ENCODE results near the gene SH2D6. TPM values are rescaled to one million over a fixed set of nuclear protein-coding genes. Genes with fewer than 3 reads are reported as not detected.

SH2D6 gene
- total RNA-seq, 6 experiments from 2014 or later, result 0.40 to 3.7 (median 2.3) TPM; not detected in 2

- no peak for ATAC-seq
- TF ChIP-seq CTCF (IDR thresholded peaks at IDR 0.05) (no peak), POLR2A (IDR thresholded peaks at IDR 0.05) (no peak)
- WGBS (ENCODE audit: insufficient coverage, low coverage, low lambda C conversion rate, missing lambda C conversion rate), result 88% methylated on average over 7 of the region's 10 CpGs
- no peak overlapping the region for H3K4me3 ChIP-seq
- no peak overlapping the region for H3K27ac ChIP-seq
- intact Hi-C loops (cut with DNase I), result no loop called here
- H3K36me3 ChIP-seq, result no peaks in the 10 kb centered on the region
- H3K4me1 ChIP-seq, result peaks cover 0 to 47% (median 12%) of the 10 kb centered on the region in 4 donors
- DNase-seq, result no peak
- no peaks in the 10 kb centered on the region for H3K9me3 ChIP-seq
- H3K27me3 ChIP-seq, result no peaks in the 10 kb centered on the region
Measured at GRCh38 chr2:85431570-85432205, 13.2 kb downstream of the SH2D6 start.

DNA sequence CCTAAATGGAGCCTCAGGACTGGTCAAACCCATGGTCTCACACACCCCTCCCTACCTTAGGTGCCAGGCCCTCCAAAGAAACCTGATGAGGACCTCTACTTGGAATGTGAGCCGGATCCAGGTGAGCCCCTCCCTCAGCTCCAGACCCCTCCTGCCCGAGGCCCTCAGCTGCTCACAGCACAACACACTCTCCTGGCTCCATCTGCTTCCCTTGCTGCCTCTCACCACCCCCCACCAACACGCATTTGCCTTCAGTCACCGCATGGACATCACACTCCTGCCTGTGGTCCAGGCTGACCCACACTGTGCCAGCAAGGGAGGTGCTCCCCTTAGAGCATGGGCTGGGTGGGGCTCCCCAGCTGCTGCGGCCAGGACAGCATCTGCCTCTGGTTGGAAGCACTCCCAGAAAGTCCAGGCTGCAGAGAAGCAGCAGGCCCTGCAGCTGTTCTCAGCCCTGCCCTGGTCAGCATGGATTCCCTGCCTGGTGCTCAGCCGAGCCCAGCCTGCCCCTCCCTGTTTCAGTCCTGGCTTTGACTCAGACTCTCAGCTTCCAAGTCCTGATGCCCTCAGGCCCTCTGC, 15.1 kb downstream of the SH2D6 start:
- peak; percentile 25 to 48 (median 42) for ATAC-seq
- Histone ChIP-seq H3K9me3 (no peaks in the 10 kb centered on the region), H3K4me1 (peaks cover 0 to 48% (median 14%) of the 10 kb centered on the region in 4 donors), H3K4me3 (no peak overlapping the region), H3K36me3 (no peaks in the 10 kb centered on the region), H3K27ac (no peak overlapping the region), H3K27me3 (no peaks in the 10 kb centered on the region)
- DNase-seq, result peak in 2 of 3 donors; percentile 77 to 84
- intact Hi-C loops (cut with DNase I), result no loop called here
- TF ChIP-seq POLR2A (IDR thresholded peaks at IDR 0.05) (no peak), CTCF (IDR thresholded peaks at IDR 0.05) (no peak)
- 68% methylated on average over 5 of the region's 6 CpGs for WGBS (ENCODE audit: insufficient coverage, low coverage, low lambda C conversion rate, missing lambda C conversion rate)

DNA sequence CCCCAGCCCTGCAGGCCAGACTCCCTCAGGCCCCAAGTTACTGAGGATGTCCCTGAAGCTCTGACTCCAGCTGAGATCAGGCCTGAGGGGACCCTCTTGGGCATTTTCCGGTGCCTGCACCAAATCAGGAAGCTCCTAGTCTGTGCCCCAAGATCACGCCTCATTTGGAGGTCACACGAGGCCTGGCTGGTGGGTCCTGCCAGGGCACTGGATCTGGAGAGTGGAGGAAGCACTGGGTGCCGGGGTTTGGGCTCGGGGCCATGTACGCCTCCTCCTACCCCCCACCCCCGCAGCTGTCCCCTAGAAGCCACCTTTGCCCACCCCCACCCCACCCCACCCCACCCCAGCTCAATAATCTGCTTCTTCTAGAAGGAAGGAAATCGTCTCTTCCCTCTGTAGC, 16.2 kb downstream of the SH2D6 start:
- TF ChIP-seq CTCF (IDR thresholded peaks at IDR 0.05) (no peak), POLR2A (IDR thresholded peaks at IDR 0.05) (no peak)
- 86% methylated on average over 7 of the region's 8 CpGs for WGBS (ENCODE audit: insufficient coverage, low coverage, low lambda C conversion rate, missing lambda C conversion rate)
- Histone ChIP-seq H3K27me3 (no peaks in the 10 kb centered on the region), H3K36me3 (no peaks in the 10 kb centered on the region), H3K27ac (no peak overlapping the region), H3K4me1 (peaks cover 0 to 51% (median 16%) of the 10 kb centered on the region in 4 donors), H3K9me3 (no peaks in the 10 kb centered on the region), H3K4me3 (no peak overlapping the region)
- intact Hi-C loops (cut with DNase I), result no loop called here
- no peak for DNase-seq
- no peak for ATAC-seq

GRCh38 chr2:85435220-85435958, 16.9 kb downstream of the SH2D6 start:
- DNase-seq, result peak in 1 of 3 donors; percentile 72
- H3K36me3 ChIP-seq, result no peaks in the 10 kb centered on the region
- 18% methylated on average over 4 of the region's 21 CpGs for WGBS (ENCODE audit: insufficient coverage, low coverage, low lambda C conversion rate, missing lambda C conversion rate)
- H3K9me3 ChIP-seq, result no peaks in the 10 kb centered on the region
- H3K27me3 ChIP-seq, result no peaks in the 10 kb centered on the region
- TF ChIP-seq CTCF (IDR thresholded peaks at IDR 0.05), result no peak
- no peak for TF ChIP-seq POLR2A (IDR thresholded peaks at IDR 0.05)
- intact Hi-C loops (cut with DNase I), result no loop called here
- H3K4me1 ChIP-seq, result peaks cover 0 to 51% (median 16%) of the 10 kb centered on the region in 4 donors
- H3K4me3 ChIP-seq, result no peak overlapping the region
- no peak overlapping the region for H3K27ac ChIP-seq
- ATAC-seq, result peak; percentile 34 to 46 (median 41)
